ENCODE data around the gene MRGPRE. TPM values are rescaled to one million over a fixed set of nuclear protein-coding genes. Genes with fewer than 3 reads are reported as not detected.
"Not testable (repeated sequence)": the region's sequence is repeated elsewhere in the genome, so short reads cannot be mapped to it uniquely, and the experiment has no call there.

Gene MRGPRE
- total RNA-seq = not detected

GRCh38 chr11:3231851-3232744, at the start of gene MRGPRE:
Gene MRGPRE (minus strand): TSS chr11:3232417. CDS start chr11:3228799, 3,618 bp downstream.
- ATAC-seq (peak; percentile 70), DNase-seq (ENCODE audit: low spot score) (peak; percentile 63)
- intact Hi-C loops (cut with DNase I) = no loop called here

- ATAC-seq; intact Hi-C loops (cut with DNase I); DNase-seq (ENCODE audit: low spot score): not testable (repeated sequence)
Measured at GRCh38 chr11:3281146-3281545, 48.9 kb upstream of the MRGPRE start.

GRCh38 chr11:3280662-3281061, 48.4 kb upstream of the MRGPRE start:
- ATAC-seq = not testable (repeated sequence)

GRCh38 chr11:3278922-3279321, 46.7 kb upstream of the MRGPRE start:
- intact Hi-C loops (cut with DNase I); DNase-seq (ENCODE audit: low spot score): not testable (repeated sequence)
- ATAC-seq = peak; percentile 30

More at GRCh38 chr11:3280662-3281061, 48.4 kb upstream of the MRGPRE start:
- intact Hi-C loops (cut with DNase I); DNase-seq (ENCODE audit: low spot score): not testable (repeated sequence)

GRCh38 chr11:3273629-3274028, 41.4 kb upstream of the MRGPRE start:
- intact Hi-C loops (cut with DNase I); DNase-seq (ENCODE audit: low spot score); ATAC-seq: not testable (repeated sequence)

GRCh38 chr11:3262548-3262947, 30.3 kb upstream of the MRGPRE start:
- intact Hi-C loops (cut with DNase I); ATAC-seq; DNase-seq (ENCODE audit: low spot score): not testable (repeated sequence)

GRCh38 chr11:3261831-3262230, 29.6 kb upstream of the MRGPRE start:
- DNase-seq (ENCODE audit: low spot score); intact Hi-C loops (cut with DNase I); ATAC-seq: not testable (repeated sequence)

- not testable (repeated sequence) for ATAC-seq
Measured at GRCh38 chr11:3257509-3257908, 25.3 kb upstream of the MRGPRE start.

GRCh38 chr11:3255241-3255640, 23.0 kb upstream of the MRGPRE start:
- DNase-seq (ENCODE audit: low spot score); ATAC-seq; intact Hi-C loops (cut with DNase I): not testable (repeated sequence)

More at GRCh38 chr11:3257509-3257908, 25.3 kb upstream of the MRGPRE start:
- DNase-seq (ENCODE audit: low spot score) = peak; percentile 18
- intact Hi-C loops (cut with DNase I) = not testable (repeated sequence)

GRCh38 chr11:3254773-3255172, 22.6 kb upstream of the MRGPRE start:
- intact Hi-C loops (cut with DNase I); DNase-seq (ENCODE audit: low spot score): not testable (repeated sequence)

GRCh38 chr11:3245071-3245470, 12.9 kb upstream of the MRGPRE start:
- DNase-seq (ENCODE audit: low spot score) (no peak), ATAC-seq (no peak)
- intact Hi-C loops (cut with DNase I) = no loop called here

More at GRCh38 chr11:3254773-3255172, 22.6 kb upstream of the MRGPRE start:
- ATAC-seq = not testable (repeated sequence)

- DNase-seq (ENCODE audit: low spot score) (no peak), ATAC-seq (no peak)
- intact Hi-C loops (cut with DNase I) = no loop called here
Measured at GRCh38 chr11:3243880-3244279, 11.7 kb upstream of the MRGPRE start.

- ATAC-seq = no peak
- intact Hi-C loops (cut with DNase I) = no loop called here
Measured at GRCh38 chr11:3237119-3237518, 4.9 kb upstream of the MRGPRE start.

GRCh38 chr11:3234846-3235245, 2.6 kb upstream of the MRGPRE start:
- intact Hi-C loops (cut with DNase I) = no loop called here
- no peak for ATAC-seq

More at GRCh38 chr11:3237119-3237518, 4.9 kb upstream of the MRGPRE start:
- DNase-seq (ENCODE audit: low spot score) = no peak

GRCh38 chr11:3232956-3233355, 739 bp upstream of the MRGPRE start:
- intact Hi-C loops (cut with DNase I) = no loop called here
- ATAC-seq (no peak), DNase-seq (ENCODE audit: low spot score) (peak; percentile 53)

More at GRCh38 chr11:3234846-3235245, 2.6 kb upstream of the MRGPRE start:
- no peak for DNase-seq (ENCODE audit: low spot score)

- DNase-seq (ENCODE audit: low spot score) = no peak
- intact Hi-C loops (cut with DNase I) = no loop called here
- no peak for ATAC-seq
Measured at GRCh38 chr11:3231550-3231850, 717 bp downstream of the MRGPRE start.

- intact Hi-C loops (cut with DNase I) = no loop called here
- no peak for DNase-seq (ENCODE audit: low spot score)
- no peak for ATAC-seq
Measured at GRCh38 chr11:3230636-3231549, 1.3 kb downstream of the MRGPRE start.

GRCh38 chr11:3229673-3230630, 2.3 kb downstream of the MRGPRE start:
- ATAC-seq (no peak), DNase-seq (ENCODE audit: low spot score) (no peak)
- intact Hi-C loops (cut with DNase I) = loop anchor here (10.0 kb wide), 1 partner anchor 125 kb away; no protein-coding TSS in a partner anchor

Data from sciatic nerve (tissue), 2 donors.